OCI-LY7 (cell line): ENCODE results near the gene ISG20L2. TPM values are rescaled to one million over a fixed set of nuclear protein-coding genes. Genes with fewer than 3 reads are reported as not detected.

Experiments
- BruUV-seq: library from RNA; stranded (reverse); fragments of 400-500 nt; replicated peaks from 2 replicates; lab custom pipeline; 2021; lab: Mats Ljungman, UMichigan
- CTCF ChIA-PET: fragments of 300-600 bp; sonication (Branson Sonifier 250); formaldehyde crosslinking; loops from one replicate; lab custom pipeline; 2022; ENCODE audit warnings: antibody characterized with exemption; ENCODE audit not compliant: unreplicated experiment; lab: Charles Lee
- POLR2A ChIA-PET: fragments of 300-600 bp; sonication (Branson Sonifier 250); formaldehyde crosslinking; loops from one replicate; lab custom pipeline; 2022; ENCODE audit warnings: antibody characterized with exemption; lab: Charles Lee
- DNase-seq: peaks from one replicate; pipeline ENCODE4 v3.0.0-alpha.2; 2015; ENCODE audit warnings: low spot score
- H2AFZ ChIP-seq: fragments of 200-600 bp; sonication (generic), shearing (Covaris generic); 2 replicates; pipeline ENCODE4 v1.6.1; 2014; ENCODE audit warnings: mild to moderate bottlenecking, antibody characterized with exemption, low read length, moderate library complexity
- H3K27ac ChIP-seq: fragments of 200-600 bp; sonication (generic); 2 replicates; pipeline ENCODE4 v1.5.1; 2014; ENCODE audit warnings: mixed run types, low read depth, mild to moderate bottlenecking, moderate library complexity, low read length, inconsistent platforms; ENCODE audit not compliant: poor library complexity, severe bottlenecking
- H3K36me3 ChIP-seq: fragments of 200-600 bp; sonication (generic); 2 replicates; pipeline ENCODE4 v1.6.1; 2014; ENCODE audit warnings: mild to moderate bottlenecking, antibody characterized with exemption, low read length, moderate library complexity, mixed read lengths; ENCODE audit not compliant: insufficient read depth
- H3K4me1 ChIP-seq: fragments of 200-600 bp; sonication (generic); 2 replicates; pipeline ENCODE4 v1.5.1; 2014; ENCODE audit warnings: mild to moderate bottlenecking, low read length; ENCODE audit not compliant: insufficient read depth, poor library complexity, severe bottlenecking
- H3K4me2 ChIP-seq: fragments of 200-600 bp; sonication (generic); 2 replicates; pipeline ENCODE4 v1.6.1; 2014; ENCODE audit warnings: mild to moderate bottlenecking, low read length
- H3K4me3 ChIP-seq: fragments of 200-600 bp; sonication (generic); 2 replicates; pipeline ENCODE4 v1.5.1; 2014; ENCODE audit warnings: mild to moderate bottlenecking, low read depth, low read length; ENCODE audit not compliant: poor library complexity, severe bottlenecking
- H3K79me2 ChIP-seq: fragments of 200-600 bp; sonication (generic); 2 replicates; pipeline ENCODE4 v1.6.1; 2016; ENCODE audit warnings: low read depth, mild to moderate bottlenecking, low read length, moderate library complexity, mixed read lengths; ENCODE audit not compliant: insufficient read depth
- H3K9me2 ChIP-seq: fragments of 200-600 bp; sonication (generic); 2 replicates; pipeline ENCODE4 v1.6.1; 2016; ENCODE audit warnings: mild to moderate bottlenecking, low read length, mixed read lengths; ENCODE audit not compliant: insufficient read depth
- H3K9me3 ChIP-seq: fragments of 200-600 bp; sonication (generic); 2 replicates; pipeline ENCODE4 v1.6.1; 2014; ENCODE audit warnings: mild to moderate bottlenecking, mixed run types, low read length, mixed read lengths
- H4K20me1 ChIP-seq: fragments of 200-600 bp; sonication (generic); 2 replicates; pipeline ENCODE4 v1.6.1; 2014; ENCODE audit warnings: mild to moderate bottlenecking, antibody characterized with exemption, low read length, moderate library complexity, mixed read lengths; ENCODE audit not compliant: insufficient read depth
- CTCF ChIP-seq: fragments of 200-600 bp; sonication (generic); conservative IDR thresholded peaks from 2 replicates; pipeline ENCODE4 v1.5.1; 2014; ENCODE audit warnings: mild to moderate bottlenecking, antibody characterized with exemption, low read length, moderate library complexity, mixed read lengths
- EZH2phosphoT487 ChIP-seq: fragments of 200-600 bp; sonication (generic); IDR thresholded peaks from 2 replicates; pipeline ENCODE4 v1.6.1; 2018; ENCODE audit warnings: low read depth, borderline replicate concordance, mild to moderate bottlenecking, mixed run types, antibody characterized with exemption, low read length, moderate library complexity, mixed read lengths
- intact Hi-C: fragments of 100-400 bp; cut with micrococcal nuclease; formaldehyde crosslinking; loops from one replicate; pipeline ENCODE4 v1.10.0; 2022; ENCODE audit not compliant: unreplicated experiment
- total RNA-seq, 2 experiments: library from RNA; depleted of rRNA in 1 of 2; stranded (reverse); fragments of >200 nt in 1 of 2; shearing (Covaris generic) in 1 of 2; gene quantifications; 2 replicates each; pipeline ENCODE4 v1.2.3, GENCODE V29; 2014 to 2022

The ISG20L2 gene
- total RNA-seq, 2 experiments from 2014 or later = 37.9 to 74.1 TPM

GRCh38 chr1:156772728-156773497 lies 44.3 kb upstream of the ISG20L2 start:
- POLR2A ChIA-PET = interaction anchor here (0.6 to 1.2 kb wide), 3 partner anchors 9 to 85 kb away, joined by 3 to 4 read pairs (median 3); no protein-coding TSS in a partner anchor
- Histone ChIP-seq H3K9me2 (no peaks in the 10 kb centered on the region), H3K36me3 (peaks cover 64% of the 10 kb centered on the region), H3K79me2 (peaks cover 91% of the 10 kb centered on the region), H3K4me1 (peaks cover 22% of the 10 kb centered on the region), H4K20me1 (peaks cover 25% of the 10 kb centered on the region), H3K9me3 (no peaks in the 10 kb centered on the region), H3K27ac (no peak overlapping the region), H3K4me2 (peak overlapping the region; percentile 6; the same call in 1 of the 2 replicates), H3K4me3 (no peak overlapping the region), H2AFZ (no peak overlapping the region)
- intact Hi-C loops = no loop called here
- BruUV-seq = no TSS peak
- DNase-seq = no peak
- TF ChIP-seq EZH2phosphoT487 = no peak
- no peak for TF ChIP-seq CTCF
- CTCF ChIA-PET = no interaction called here

GRCh38 chr1:156772222-156772621 lies 43.7 kb upstream of the ISG20L2 start:
- ChIA-PET CTCF (no interaction called here), POLR2A (interaction anchor here (0.6 to 1.2 kb wide), 2 partner anchors 9 to 12 kb away, joined by 3 to 4 read pairs; no protein-coding TSS in a partner anchor)
- peak overlapping the region; percentile 6; the same call in 1 of the 2 replicates for H3K4me2 ChIP-seq
- no peak overlapping the region for H3K27ac ChIP-seq
- no peak overlapping the region for H3K4me3 ChIP-seq
- TF ChIP-seq EZH2phosphoT487 (no peak), CTCF (no peak)
- H3K36me3 ChIP-seq = peaks cover 57% of the 10 kb centered on the region
- intact Hi-C loops = no loop called here
- H3K4me1 ChIP-seq = peaks cover 22% of the 10 kb centered on the region
- DNase-seq = no peak
- BruUV-seq = no TSS peak
- H3K79me2 ChIP-seq = peaks cover 87% of the 10 kb centered on the region
- H2AFZ ChIP-seq = no peak overlapping the region
- peaks cover 25% of the 10 kb centered on the region for H4K20me1 ChIP-seq
- H3K9me3 ChIP-seq = no peaks in the 10 kb centered on the region
- H3K9me2 ChIP-seq = no peaks in the 10 kb centered on the region
